Measurements from ENCODE around the gene MYH15.

Gene MYH15

DNA sequence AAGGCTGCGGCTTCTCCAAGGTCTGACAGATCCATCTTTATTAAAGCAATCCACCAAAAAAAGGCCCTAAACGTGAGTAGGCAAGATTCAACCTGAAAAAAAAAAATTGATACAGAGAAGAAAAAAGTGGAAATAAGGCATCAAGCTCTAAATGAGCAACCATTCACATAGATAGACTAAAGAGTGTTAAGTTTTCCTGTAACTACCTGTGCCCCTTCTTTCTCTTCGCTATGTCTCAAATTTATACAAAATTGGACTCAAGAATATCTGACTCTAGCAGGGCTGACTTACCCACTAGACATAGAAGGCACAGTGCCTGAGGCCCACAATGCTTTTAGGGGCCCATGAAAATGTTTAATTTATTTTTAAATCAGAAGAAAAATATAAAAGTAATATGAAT is at the start of gene MYH15:
Gene MYH15, minus strand, starts transcription at position 101 of the 400 bp plus-strand sequence. Its CDS starts 66 bp downstream, at position 35.
- no peak for DNase-seq

DNA sequence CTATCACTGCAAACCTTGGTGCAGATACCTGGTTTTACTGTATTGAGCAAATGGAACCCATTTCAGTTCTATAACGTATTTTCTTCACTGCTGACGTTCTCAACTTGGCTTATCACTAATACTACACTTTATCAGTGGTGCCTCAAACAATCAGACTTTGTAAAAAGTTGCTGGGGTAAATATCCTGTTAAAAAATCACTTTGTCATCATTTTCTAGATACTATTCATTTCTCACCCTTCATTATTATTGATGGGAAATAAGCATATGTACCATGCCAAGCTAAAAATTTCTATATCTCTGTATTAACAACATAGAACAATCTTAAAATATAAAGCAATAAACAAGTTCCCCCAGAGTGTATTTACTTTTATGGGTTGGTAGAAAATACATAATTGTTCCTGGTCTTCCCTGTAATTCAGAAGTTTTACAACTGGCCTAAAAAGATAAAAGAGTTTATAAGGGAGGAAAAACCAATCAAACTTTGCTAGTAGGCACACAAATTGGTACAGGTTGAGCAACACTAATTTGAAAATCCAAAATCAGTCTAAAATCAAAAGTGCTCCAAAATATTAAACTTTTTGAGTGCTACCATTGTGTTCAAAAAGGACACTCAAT is 45.7 kb upstream of the MYH15 start:
- DNase-seq: no peak

DNA sequence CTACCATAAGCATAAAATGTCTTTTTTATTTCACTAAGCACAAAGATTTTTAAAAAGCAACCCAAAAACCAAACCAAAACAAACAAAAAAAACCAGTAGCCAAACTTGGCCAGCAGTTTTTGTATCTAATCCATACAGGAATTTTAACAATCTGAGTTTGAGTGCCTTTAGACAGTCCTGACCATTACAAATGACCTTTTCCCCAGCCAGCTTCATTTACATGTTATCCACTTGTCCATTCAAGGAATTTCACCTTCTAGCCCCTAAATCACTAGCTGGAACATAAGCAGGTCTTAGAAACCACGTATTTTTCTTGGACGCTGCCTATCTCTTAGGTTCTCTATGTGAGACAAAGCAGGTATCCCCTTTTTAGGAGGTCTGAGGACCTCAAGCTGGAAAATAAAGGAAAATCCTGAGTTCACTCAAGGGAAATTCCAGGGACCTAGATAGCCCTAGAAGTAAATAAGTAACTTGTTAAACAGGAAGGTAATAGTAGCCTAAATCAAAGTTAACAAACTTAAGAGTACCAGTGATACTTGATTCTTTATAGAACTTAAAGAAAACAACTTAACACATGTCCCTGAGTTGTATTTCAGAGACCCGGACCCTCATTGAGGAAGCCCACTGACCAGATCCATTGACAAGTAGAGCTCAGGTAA is 44.6 kb upstream of the MYH15 start:
- DNase-seq: no peak

DNA sequence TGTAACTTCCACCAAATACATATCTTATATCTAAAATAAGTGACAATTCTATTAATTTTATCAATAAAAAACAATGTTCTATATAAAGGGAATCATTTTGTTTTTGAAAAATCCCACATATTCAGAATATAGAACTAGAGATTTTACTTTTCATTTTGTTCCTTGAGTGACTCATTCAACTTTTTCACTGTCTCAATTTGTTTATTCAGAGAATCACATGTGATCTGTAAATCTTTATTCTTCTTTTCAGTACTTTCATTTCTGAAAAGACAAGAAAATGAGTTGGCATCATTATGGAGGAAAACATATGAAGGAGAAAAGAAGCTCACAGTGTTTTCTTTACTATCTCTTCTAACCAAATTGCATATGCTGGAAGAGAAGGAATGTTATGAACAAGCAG is 43.8 kb upstream of the MYH15 start:
- DNase-seq: no peak

DNA sequence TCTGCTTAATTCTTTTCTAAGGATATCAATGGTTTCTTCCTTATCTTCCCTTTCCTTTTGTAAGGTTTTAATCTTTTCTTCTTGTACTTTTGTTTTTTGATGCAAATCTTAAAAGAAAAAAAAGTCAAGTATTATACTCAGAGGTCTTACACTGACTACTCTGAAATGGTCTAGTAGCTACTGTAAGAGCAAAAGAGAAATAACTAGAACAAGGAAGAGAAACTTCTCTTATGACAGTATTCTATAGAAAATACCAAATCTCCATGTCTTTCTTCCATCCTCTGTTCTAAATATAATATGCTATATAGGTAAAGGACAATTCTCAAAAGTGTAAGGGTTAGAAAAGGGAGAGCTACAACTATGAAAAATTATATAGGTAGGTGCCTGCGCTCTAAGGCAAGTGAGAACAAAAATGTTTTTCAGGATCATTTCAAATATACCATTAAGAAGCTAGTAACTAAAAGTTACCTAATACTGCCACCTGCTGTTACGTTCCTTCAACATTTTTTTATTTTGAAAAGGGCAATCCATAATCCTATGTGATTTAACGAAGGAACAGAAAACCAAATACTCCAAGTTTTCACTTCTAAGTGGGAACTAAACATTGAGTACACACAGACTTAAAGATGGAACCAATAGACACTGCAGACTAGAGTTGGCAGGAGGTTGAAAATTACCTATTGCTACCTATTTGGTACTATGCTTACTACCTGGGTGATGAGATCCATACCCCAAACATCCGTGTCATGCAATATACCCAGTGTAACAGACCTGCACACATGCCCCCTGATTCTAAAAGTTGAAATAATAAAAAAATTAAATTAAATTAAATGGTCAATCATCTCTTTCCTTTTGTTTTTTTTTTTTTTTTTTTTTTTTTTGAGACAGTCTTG is 42.1 kb upstream of the MYH15 start:
- DNase-seq: peak; percentile 5

DNA sequence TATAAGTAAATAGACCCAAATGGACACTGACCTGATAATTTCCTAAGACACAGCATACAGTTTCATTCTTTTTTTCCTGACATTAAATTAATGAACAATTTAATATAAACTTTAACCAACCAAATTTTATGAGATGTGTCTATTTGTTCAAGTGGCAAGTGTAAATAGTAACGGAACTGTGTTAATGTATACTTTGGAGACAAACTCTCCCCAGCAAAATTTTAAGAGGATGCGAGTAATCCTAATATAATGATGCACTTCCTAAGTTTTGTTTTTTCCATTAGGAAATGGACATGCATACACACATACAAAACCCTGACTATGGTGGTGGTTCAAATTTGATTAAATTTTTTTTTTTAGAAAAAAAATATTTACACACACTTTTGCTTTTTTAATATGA is 38.5 kb upstream of the MYH15 start:
- no peak for DNase-seq

DNA sequence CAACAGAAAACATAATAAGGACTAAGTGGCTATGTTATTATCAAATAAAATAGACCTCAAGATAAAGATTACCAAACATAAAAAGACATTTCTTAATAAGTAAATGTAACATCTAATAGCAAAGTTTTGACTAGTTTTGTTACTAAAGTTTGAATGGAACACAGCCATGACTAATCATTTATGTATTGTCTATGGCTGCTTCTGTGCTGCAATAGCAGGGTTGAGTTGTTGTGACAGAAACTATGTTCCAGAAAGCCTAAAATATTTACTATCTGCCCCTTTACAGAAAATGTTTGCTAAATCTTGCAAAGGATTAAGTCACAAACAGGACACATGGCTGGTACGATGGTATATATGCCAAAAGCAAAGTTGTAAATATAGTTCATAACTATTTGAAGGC is 37.9 kb upstream of the MYH15 start:
- DNase-seq: no peak

DNA sequence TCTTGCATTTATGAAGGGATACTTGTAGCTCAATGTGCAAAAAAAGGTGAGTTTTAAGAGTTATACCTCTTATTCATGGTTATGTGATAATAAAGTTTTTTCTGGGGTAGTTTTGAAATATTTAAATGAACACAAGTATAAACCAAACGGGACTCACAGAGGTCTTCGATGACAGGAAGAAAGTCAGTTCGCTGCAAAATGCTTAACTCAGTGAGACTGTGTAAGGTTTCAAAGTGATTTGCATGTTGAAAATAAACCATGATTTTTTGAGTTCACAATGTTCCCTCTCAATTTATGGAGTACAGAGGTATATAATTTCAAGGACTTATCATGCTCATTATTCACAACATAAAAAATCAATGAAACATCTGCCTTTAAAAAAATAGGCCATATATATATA is 36.3 kb upstream of the MYH15 start:
- no peak for DNase-seq

DNA sequence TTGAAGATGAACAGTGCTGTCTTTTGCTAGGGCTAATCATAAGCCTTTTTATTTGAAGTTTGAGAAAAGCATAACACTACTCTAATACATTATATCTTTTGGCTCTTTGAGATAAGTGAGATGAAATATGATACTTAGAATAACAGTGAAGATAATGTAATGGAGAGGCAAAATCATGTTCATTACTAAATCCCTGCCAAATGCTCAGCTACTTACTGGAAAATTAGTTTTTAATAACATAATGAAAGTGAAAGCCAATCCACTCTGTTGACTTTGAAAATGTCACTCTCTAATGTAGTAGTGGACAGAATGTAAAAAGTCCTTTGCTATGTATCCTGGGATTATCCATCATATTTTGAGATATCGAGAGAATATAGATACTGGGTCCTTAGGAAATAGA is 35.9 kb upstream of the MYH15 start:
- DNase-seq: no peak

DNA sequence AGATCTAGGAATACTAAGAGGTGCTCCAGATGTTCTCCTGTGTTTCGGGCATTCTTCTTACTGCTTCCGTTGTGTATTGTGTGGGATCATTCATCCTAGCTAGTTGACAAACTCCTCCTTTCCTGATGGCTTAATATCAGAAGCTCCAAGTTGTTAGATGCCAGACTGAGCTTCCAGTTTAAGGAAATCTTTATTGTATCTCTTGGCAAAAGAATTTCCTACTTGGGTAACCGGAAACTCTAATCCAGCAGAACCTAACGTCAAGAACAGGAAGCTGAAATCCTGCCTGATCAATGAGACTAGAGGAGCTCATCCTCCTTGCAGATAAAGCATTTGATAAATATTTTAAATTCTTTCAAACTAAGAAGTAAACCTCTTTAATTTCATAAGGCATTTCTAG is 27.7 kb upstream of the MYH15 start:
- DNase-seq: no peak

DNA sequence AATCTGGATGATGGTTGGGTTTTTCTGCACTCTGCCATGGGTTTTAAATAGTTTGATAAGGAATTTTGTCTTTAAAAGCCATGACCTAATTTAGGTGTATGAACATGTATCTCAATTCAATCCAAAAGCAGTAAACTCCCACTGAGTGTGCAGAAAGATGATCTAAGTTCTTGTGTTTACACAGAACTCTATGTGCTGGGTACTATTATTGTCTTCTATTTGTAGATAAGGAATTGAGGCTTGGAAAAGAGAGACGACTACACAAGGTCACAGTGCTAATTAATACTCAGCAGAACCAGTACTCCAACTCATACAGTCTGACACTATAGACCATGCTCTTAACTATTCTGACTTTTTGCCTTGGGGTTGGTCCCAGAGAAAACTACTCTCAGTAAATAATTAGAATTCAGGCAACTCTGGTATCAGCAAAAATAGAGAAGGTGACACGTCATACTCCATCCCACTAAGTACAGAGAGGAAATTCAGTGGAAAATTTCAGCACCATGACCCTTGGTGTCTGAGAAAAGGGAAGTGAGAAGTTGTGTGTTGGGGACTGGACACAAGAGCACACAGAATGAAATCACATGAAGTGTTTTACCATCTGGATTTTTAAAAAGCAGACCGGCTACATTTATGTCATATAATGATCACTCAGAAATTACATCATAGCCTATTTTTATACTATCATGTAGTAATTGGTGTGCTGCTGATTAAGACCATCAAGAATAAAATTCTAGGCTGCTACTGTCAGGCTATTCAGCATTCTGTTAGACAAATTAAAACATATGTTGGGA is 18.3 kb upstream of the MYH15 start:
- DNase-seq: no peak

DNA sequence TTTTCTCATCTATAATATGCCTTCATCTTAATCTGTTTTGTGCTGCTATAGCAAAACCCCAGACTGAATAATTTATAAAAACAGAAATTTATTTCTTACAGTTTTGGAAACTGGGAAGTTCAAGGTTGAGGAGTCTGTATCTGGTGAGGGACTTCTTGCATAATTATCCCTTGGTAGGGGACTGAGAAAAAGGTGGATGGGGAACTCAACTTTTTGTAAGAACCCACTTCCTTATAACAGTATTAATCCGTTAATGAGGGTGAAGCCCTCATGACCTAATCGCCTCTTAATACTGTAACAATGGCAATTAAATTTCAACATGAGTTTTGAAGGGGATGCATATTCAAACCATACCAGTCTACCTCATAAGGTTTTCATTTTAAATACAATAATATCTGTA is 17.4 kb upstream of the MYH15 start:
- no peak for DNase-seq

DNA sequence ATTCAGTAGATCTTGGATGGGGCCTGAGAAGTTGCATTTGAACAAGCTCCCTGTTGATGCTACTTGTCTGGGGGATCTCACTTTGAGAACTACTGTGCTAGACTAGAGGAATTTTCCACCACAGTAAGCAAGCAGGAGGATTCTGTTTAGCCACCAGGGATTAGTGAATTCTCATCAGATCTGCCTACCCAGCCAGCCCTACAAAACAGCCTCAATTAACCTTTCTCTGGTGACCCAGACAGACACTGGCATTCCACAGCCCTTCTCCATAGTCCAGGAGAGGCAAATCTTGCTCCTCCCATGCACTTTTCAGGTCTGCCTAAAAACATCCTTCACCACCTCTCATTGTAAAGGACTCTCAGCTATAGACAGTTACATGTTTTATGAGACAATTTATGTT is 16.7 kb upstream of the MYH15 start:
- DNase-seq: no peak

DNA sequence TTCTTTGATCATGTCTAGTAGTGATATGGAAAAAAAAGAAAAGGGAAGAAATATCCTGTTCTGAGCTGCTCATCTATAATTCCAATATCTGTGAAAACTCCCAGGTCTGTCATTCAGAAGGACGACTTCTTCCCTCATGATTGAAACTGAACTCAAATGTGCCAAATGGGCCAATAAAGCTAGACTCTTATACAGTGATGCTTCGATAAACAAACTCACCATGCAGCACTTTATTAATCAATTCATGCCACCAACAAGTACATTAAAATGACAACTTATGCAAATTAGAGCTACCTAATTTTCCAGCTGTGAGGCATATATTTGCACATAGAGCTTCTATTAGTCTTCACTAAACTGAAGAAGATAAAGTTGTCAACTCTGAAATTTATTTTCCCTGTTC is 15.6 kb upstream of the MYH15 start:
- no peak for DNase-seq

DNA sequence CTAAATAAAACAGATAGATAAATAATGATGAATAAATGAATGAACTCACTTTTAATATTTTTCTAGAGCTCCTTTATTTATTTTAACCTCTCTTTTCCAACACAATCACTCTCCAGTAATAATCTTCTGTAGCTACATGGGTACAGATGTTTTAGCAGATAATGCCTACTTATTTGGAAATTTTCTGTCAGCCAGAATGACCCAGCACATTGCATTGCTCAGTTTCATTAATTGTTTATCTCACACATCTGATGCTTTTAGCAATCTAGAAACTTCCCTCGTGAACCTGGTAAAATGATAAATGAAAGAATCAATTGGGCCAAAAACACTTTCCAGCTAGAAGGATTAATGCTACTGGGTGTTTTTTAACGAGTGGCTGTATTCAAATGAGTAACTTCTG is 14.9 kb upstream of the MYH15 start:
- DNase-seq: no peak

DNA sequence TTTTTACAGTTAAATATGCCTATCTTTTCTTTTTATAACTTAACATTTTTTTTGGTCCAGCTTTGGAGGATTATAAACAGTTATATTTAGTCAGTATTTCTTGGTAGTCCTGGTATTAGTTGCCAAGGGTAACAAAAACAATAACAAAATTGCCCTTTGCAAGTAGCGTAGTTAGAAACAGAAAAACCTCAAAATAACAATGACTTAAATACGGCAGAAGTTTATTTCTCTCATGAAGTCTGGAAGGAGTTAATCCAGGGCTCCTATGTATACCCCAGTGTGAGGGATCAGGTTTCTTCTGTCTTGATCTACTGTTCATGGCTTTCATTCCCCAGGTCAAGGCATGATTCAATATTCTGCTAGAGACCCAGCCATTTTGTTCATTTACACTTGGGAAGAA is 14.1 kb upstream of the MYH15 start:
- no peak for DNase-seq

DNA sequence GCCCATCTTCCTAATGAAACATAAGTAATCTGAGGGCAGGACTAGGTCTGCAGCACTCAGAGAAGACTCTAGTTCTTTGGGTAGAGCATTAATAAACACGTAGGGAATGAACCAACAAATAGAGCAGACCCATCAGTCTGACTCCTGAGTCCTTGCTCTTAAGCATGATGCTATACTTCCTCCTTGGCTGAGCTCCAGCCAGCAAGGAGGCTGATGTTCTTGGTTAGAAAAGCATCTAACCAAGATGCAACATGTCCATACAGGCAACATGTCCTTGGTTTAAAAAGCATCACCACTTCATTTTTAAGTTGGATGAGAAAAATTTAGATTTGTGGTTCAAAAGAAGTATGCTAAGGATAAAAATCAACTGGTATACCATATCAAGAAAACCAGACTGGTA is 8.5 kb upstream of the MYH15 start:
- no peak for DNase-seq

DNA sequence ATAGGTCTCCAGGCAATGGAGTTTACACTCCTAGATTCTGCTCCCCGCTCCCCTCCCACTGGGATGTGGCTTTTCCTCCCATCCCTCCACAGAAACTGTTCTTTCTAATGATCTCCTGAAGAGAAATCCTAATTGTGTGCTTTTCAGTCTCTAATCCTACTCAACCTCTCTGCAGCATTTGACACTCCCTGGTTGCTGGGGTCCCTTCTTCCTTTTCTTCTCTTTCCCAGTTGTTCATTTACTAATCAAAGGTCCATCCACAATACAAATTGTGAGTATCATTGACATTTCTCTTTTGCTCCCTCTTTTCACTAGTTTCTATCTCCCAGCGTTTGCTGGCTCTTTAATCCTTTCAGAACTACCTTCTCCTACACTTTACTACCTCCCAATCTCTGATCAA is 6.5 kb upstream of the MYH15 start:
- no peak for DNase-seq

DNA sequence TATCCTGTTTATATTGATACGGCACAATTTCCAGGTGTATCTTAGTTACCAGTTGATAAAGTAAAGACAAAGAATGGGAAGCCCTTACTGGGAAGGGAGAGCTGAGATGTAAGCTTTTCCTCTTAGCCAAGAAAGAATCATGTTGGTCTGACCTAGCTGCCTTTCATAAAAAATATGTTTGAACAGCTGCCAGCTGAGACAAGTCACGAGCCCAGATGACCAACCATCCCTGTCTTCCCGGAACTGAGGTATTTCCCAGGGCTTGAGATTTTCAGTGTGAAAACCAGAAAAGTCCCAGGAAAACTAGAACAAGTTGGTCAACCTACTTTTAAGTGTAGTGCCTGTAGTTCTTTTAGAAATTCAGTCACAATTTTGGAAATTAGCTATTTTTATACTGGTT is 3.6 kb upstream of the MYH15 start:
- no peak for DNase-seq

DNA sequence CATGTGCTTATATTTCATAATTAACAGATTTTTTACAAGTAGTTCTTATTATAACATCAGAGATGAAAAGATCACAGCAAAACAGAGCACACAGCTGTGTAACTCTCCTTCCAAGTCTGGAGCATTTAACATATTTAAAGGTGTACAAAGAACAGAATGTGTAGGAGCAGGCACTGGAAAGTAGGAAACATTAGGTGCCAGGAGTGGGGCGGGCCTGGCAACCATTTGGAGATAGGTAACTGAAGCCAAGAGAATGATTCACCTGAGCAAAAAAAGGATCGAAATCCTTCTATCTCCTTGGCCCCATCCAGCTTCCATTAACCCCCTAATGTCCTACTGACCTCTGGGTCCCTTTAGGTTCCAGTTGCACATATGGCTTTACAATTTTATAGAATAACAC is 2.3 kb upstream of the MYH15 start:
- no peak for DNase-seq

DNA sequence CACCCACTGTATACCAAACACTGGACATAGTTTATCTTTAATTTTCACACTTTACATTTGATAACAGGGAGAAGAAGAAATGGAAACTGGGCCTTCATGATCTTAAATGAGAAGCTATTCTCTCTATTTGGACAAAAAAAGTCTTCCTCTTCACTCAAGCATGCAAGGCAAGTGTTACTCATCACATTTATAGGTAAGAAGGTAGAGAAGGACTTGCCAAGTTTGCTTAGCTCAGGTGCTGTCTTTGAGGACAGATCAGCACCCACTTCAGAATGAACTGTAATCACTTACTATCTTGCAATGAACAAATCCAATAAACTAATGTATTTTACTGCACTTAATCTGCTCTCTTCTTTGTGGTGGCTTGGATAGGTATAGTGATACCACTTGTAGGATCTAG is 1.1 kb upstream of the MYH15 start:
- no peak for DNase-seq

DNA sequence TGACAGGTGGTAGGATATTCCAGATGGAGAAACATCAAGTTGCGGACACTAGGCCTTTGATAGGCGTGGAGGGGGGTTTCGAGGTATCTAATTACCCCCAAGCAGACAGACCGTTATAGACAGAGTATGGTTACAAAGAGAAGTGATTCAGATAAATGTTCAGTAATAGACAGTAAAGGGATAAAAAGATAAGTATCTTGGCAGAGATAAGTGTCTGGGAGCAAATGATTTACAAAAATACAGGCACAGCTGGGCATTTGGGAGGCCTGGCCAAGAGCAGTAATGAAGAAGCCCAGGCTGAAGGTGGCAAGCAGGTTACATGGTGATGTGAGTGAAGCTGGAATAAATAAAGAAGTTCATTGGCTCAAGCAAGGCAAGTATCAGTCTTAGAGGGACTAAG is 659 bp upstream of the MYH15 start:
- DNase-seq: no peak

DNA sequence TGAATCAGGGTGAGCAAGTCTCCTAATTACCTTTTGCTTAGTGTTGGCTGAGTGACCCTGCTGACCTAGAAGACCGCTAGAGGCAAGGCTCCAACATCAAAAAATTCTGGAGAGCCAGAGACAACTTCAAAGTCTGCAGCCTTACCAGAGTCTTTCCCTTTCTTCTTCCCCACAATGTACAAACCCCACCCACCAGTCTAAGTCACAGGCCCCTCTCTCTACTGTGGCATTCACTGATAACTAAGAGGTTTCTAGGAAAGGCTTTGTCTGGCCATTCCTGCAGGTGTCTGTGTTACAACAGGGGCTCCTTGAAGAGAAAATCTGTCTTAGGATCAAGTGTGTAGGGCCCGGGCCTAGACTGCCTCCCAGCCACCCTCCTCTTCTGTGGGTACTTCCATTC is 525 bp downstream of the MYH15 start:
- no peak for DNase-seq

Data from NCI-H2029 treated with DMSO at 0.1 percent for 48 hours (cell line).